Measurements from ENCODE around the gene TPBG.
A peak's percentile ranks its signal among the peaks of the same experiment; 100 is the strongest.
"Not testable (repeated sequence)": the region's sequence is repeated elsewhere in the genome, so short reads cannot be mapped to it uniquely, and the experiment has no call there.

Gene TPBG

GRCh38 chr6:82364087-82365015, 734 bp downstream of the TPBG start:
- H3K4me3 ChIP-seq (ENCODE audit: low read length), result peak overlapping the region; percentile 53

DNA sequence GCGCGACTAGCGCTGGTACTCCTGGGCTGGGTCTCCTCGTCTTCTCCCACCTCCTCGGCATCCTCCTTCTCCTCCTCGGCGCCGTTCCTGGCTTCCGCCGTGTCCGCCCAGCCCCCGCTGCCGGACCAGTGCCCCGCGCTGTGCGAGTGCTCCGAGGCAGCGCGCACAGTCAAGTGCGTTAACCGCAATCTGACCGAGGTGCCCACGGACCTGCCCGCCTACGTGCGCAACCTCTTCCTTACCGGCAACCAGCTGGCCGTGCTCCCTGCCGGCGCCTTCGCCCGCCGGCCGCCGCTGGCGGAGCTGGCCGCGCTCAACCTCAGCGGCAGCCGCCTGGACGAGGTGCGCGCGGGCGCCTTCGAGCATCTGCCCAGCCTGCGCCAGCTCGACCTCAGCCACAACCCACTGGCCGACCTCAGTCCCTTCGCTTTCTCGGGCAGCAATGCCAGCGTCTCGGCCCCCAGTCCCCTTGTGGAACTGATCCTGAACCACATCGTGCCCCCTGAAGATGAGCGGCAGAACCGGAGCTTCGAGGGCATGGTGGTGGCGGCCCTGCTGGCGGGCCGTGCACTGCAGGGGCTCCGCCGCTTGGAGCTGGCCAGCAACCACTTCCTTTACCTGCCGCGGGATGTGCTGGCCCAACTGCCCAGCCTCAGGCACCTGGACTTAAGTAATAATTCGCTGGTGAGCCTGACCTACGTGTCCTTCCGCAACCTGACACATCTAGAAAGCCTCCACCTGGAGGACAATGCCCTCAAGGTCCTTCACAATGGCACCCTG, 1.6 kb downstream of the TPBG start:
- TF ChIP-seq ZNF274 (IDR thresholded peaks at IDR 0.05; ENCODE audit: low read depth, low read length), result no peak
- peak overlapping the region; percentile 53 for H3K4me3 ChIP-seq (ENCODE audit: low read length)

More at GRCh38 chr6:82364087-82365015, 734 bp downstream of the TPBG start:
- TF ChIP-seq ZNF274 (IDR thresholded peaks at IDR 0.05; ENCODE audit: low read depth, low read length), result no peak

- TF ChIP-seq ZNF274 (IDR thresholded peaks at IDR 0.05; ENCODE audit: low read depth, low read length), result no peak
- no peak overlapping the region for H3K4me3 ChIP-seq (ENCODE audit: low read length)
These were observed 4.1 kb downstream of the TPBG start for GRCh38 chr6:82367704-82368103.

- no peak overlapping the region for H3K4me3 ChIP-seq (ENCODE audit: low read length)
- no peak for TF ChIP-seq ZNF274 (IDR thresholded peaks at IDR 0.05; ENCODE audit: low read depth, low read length)
These were observed 7.2 kb downstream of the TPBG start for GRCh38 chr6:82370788-82371187.

GRCh38 chr6:82371799-82372546, 8.4 kb downstream of the TPBG start:
- no peak for TF ChIP-seq ZNF274 (IDR thresholded peaks at IDR 0.05; ENCODE audit: low read depth, low read length)
- no peak overlapping the region for H3K4me3 ChIP-seq (ENCODE audit: low read length)

DNA sequence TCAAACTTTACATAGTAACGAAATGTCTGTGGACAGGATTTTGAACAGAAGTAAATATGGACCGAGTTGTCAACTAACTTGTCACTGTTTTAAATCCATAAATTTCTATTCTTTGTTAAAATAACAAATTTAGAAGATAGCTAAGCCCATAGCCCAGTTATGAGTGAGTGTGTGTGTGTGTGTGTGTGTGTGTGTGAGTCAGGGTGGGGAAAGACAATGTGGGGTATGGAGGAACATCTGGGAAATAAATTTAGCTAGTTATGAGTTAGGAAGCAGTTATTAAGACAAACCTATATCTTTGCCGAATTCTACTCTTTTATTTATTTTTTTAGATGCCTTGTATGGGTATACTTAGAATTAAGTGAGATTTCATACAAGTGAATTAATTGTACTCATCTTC, 9.0 kb downstream of the TPBG start:
- no peak for TF ChIP-seq ZNF274 (IDR thresholded peaks at IDR 0.05; ENCODE audit: low read depth, low read length)
- no peak overlapping the region for H3K4me3 ChIP-seq (ENCODE audit: low read length)

DNA sequence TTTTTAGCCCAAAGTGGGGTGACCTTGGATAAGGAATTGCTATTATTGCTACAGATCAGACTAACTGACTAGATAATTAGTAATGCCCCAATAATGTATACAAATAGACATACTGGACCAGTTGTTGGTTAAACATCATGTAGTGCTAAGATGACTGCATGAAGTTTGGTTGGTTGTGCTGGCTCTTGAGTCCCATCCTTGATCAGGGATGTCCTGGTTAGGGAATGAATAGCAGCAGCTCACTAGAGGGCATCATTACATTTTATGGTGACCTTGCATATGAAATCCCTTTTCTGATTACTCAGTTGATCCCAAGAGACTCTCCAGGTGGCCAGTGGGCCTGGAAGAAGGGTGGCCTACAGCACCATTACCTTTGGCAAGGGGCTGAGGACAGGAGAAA, 10.9 kb downstream of the TPBG start:
- H3K4me3 ChIP-seq (ENCODE audit: low read length), result no peak overlapping the region
- TF ChIP-seq ZNF274 (IDR thresholded peaks at IDR 0.05; ENCODE audit: low read depth, low read length), result no peak

- TF ChIP-seq ZNF274 (IDR thresholded peaks at IDR 0.05; ENCODE audit: low read depth, low read length), result no peak
- no peak overlapping the region for H3K4me3 ChIP-seq (ENCODE audit: low read length)
These were observed 13.0 kb downstream of the TPBG start for GRCh38 chr6:82376636-82377035.

GRCh38 chr6:82380566-82381185, 17.1 kb downstream of the TPBG start:
- no peak for TF ChIP-seq ZNF274 (IDR thresholded peaks at IDR 0.05; ENCODE audit: low read depth, low read length)
- H3K4me3 ChIP-seq (ENCODE audit: low read length), result no peak overlapping the region

DNA sequence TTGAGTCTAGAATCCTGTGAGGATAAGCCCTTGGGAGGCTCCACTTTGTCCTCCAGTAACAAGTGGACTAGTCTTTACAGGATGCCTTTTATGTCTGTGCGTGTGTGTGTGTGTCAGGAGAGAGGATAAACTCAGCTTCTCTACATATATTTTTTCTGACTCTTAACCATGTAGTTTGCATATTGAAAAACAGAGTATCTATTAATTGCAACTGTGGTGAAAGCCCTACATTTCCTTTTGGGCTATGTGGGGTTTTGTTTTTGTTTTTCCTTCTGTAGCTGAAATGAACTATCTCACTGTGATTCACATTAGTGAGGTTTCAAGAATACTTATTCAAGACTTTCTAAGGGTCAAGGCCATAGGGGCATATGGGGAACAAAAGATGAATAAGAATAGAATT, 17.7 kb downstream of the TPBG start:
- no peak for TF ChIP-seq ZNF274 (IDR thresholded peaks at IDR 0.05; ENCODE audit: low read depth, low read length)
- no peak overlapping the region for H3K4me3 ChIP-seq (ENCODE audit: low read length)

GRCh38 chr6:82385102-82385501, 21.5 kb downstream of the TPBG start:
- no peak for TF ChIP-seq ZNF274 (IDR thresholded peaks at IDR 0.05; ENCODE audit: low read depth, low read length)
- no peak overlapping the region for H3K4me3 ChIP-seq (ENCODE audit: low read length)

DNA sequence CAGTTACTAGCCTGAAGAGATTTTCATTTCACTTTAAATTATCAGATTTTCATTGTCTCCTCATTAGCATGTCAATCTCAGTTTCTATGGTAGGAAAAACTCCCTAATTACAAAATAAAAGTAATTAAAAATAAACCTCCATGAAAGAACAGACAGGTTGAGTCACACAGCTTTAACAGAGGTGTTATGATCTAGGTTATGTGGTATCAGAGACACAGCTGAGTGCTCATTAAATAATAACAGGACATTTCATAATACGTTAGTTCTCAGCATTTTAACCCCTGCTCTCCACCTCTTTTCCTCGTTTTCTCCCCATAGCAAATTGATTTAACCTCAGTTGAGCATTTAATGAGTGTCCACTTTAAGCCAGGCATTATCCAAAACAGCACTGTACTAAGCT, 21.9 kb downstream of the TPBG start:
- TF ChIP-seq ZNF274 (IDR thresholded peaks at IDR 0.05; ENCODE audit: low read depth, low read length), result no peak

GRCh38 chr6:82385961-82386360, 22.3 kb downstream of the TPBG start:
- no peak for TF ChIP-seq ZNF274 (IDR thresholded peaks at IDR 0.05; ENCODE audit: low read depth, low read length)
- H3K4me3 ChIP-seq (ENCODE audit: low read length), result no peak overlapping the region

More for the DNA sequence above, 21.9 kb downstream of the TPBG start:
- no peak overlapping the region for H3K4me3 ChIP-seq (ENCODE audit: low read length)

DNA sequence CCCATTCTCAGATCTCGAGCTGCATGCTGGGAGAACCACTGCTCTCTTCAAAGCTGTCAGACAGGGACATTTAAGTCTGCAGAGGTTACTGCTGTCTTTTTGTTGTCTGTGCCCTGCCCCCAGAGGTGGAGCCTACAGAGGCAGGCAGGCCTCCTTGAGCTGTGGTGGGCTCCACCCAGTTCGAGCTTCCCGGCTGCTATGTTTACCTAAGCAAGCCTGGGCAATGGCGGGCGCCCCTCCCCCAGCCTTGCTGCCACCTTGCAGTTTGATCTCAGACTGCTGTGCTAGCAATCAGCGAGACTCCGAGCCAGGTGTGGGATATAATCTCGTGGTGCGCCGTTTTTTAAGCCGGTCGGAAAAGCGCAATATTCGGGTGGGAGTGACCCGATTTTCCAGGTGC, 31.2 kb downstream of the TPBG start:
- not testable (repeated sequence) for H3K4me3 ChIP-seq (ENCODE audit: low read length)

Measured in GM08714 (cell line).